GM23248 (cell line): ENCODE results near the gene XRN2. TPM values are rescaled to one million over a fixed set of nuclear protein-coding genes. Genes with fewer than 3 reads are reported as not detected.

Experiments used
- DNase-seq: peaks from one replicate; pipeline ENCODE4 v3.0.0-alpha.2; 2015
- H2AFZ ChIP-seq: fragments of 200-600 bp; sonication (generic); 2 replicates; pipeline ENCODE4 v1.6.1; 2016; ENCODE audit warnings: antibody characterized with exemption
- H3F3A ChIP-seq: fragments of 200-600 bp; sonication (generic); 2 replicates; pipeline ENCODE4 v1.6.1; 2016; ENCODE audit warnings: mild to moderate bottlenecking, antibody characterized with exemption, mixed run types; ENCODE audit not compliant: insufficient read depth
- H3K27ac ChIP-seq: fragments of 200-600 bp; sonication (generic); 2 replicates; pipeline ENCODE4 v1.5.1; 2016; ENCODE audit warnings: mild to moderate bottlenecking
- H3K27me3 ChIP-seq: fragments of 200-600 bp; sonication (generic); replicated peaks from 2 replicates; pipeline ENCODE4 v1.6.1; 2016; ENCODE audit warnings: mild to moderate bottlenecking; ENCODE audit not compliant: insufficient read depth
- H3K36me3 ChIP-seq: fragments of 200-600 bp; sonication (generic); 2 replicates; pipeline ENCODE4 v1.6.1; 2016; ENCODE audit warnings: low read depth, mild to moderate bottlenecking
- H3K4me1 ChIP-seq: fragments of 200-600 bp; sonication (generic); 2 replicates; pipeline ENCODE4 v1.6.1; 2016; ENCODE audit warnings: mild to moderate bottlenecking; ENCODE audit not compliant: insufficient read depth
- H3K4me2 ChIP-seq: fragments of 200-600 bp; sonication (generic); one replicate; pipeline ENCODE4 v1.6.1; 2016; ENCODE audit warnings: mild to moderate bottlenecking; ENCODE audit not compliant: unreplicated experiment
- H3K4me3 ChIP-seq: fragments of 200-600 bp; sonication (generic); 2 replicates; pipeline ENCODE4 v1.5.1; 2016; ENCODE audit warnings: mild to moderate bottlenecking
- H3K79me2 ChIP-seq: fragments of 200-600 bp; sonication (generic); 2 replicates; pipeline ENCODE4 v1.6.1; 2016; ENCODE audit warnings: mild to moderate bottlenecking; ENCODE audit not compliant: insufficient read depth
- H3K9ac ChIP-seq: fragments of 200-600 bp; sonication (generic); 2 replicates; pipeline ENCODE4 v1.6.1; 2016; ENCODE audit warnings: mild to moderate bottlenecking
- H3K9me2 ChIP-seq: fragments of 200-600 bp; sonication (generic); 2 replicates; pipeline ENCODE4 v1.6.1; 2016; ENCODE audit warnings: mixed run types, mild to moderate bottlenecking, moderate library complexity; ENCODE audit not compliant: insufficient read depth
- H3K9me3 ChIP-seq: fragments of 200-600 bp; sonication (generic); one replicate; pipeline ENCODE4 v1.6.1; 2017; ENCODE audit warnings: low read depth
- H4K20me1 ChIP-seq: fragments of 200-600 bp; sonication (generic); 2 replicates; pipeline ENCODE4 v1.6.0; 2016; ENCODE audit not compliant: insufficient read depth
- EZH2 ChIP-seq: fragments of 200-600 bp; sonication (generic); IDR thresholded peaks from 2 replicates; pipeline ENCODE4 v1.6.1; 2018; ENCODE audit warnings: antibody characterized with exemption, mild to moderate bottlenecking; ENCODE audit not compliant: insufficient read depth, poor library complexity, severe bottlenecking
- EZH2phosphoT487 ChIP-seq: fragments of 200-600 bp; sonication (generic); IDR thresholded peaks from 2 replicates; pipeline ENCODE4 v1.6.1; 2018; ENCODE audit warnings: antibody characterized with exemption, moderate library complexity, mild to moderate bottlenecking, low read depth; ENCODE audit not compliant: insufficient read depth
- WGBS, 2 experiments: methylation state at CpG; one replicate each; pipeline ENCODE4 v1.1.6; 2015 to 2017; ENCODE audit warnings: low lambda C conversion rate in 2 of 2, low coverage in 1 of 2; ENCODE audit errors: missing lambda C conversion rate in 2 of 2; 5-methylcytosine and 5-hydroxymethylcytosine counted together
- in situ Hi-C: fragments of 300-500 bp; cut with MboI; formaldehyde crosslinking; loops from 2 replicates; pipeline ENCODE4 v1.15.0; 2020
- polyA plus RNA-seq: library from polyadenylated mRNA; unstranded; fragments of >200 nt; fragmentation: Nextera tagmentation; extraction: Ambion mirVana; gene quantifications from 2 replicates; pipeline ENCODE4 v1.2.1, GENCODE V29; 2016
- total RNA-seq: library from RNA; depleted of rRNA; stranded (reverse); fragments of >200 nt; shearing (Covaris generic); gene quantifications from 2 replicates; pipeline ENCODE4 v1.2.3, GENCODE V29; 2014

The XRN2 gene
- total and polyA plus RNA-seq, 2 experiments from 2014 or later, result 55.0 to 78.9 TPM

DNA sequence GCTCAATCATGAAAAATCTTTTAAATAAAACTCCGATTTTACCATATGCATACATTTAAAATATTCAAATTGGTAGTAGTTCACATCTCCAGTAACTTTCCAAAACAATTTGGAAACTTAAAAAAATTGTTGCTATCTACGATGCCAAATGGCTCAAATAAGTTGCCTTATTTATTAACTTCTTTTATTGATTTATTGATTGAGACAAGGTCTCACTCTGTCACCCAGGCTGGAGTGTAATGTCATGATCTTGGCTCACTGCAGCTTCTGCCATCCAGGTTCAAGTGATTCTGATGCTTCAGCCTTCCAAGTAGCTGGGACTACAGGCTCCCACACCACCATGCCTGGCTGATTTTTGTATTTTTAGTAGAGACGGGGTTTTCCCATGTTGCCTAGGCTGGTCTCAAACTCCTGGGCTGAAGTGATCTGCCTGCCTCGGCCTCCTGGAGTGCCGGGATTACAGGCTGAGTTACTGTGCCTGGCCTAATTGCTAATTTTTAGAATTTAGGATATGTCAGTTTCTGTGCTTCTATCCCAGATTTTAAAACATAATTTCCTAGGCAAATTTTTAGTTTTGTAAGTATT, 81.3 kb downstream of the XRN2 start:
- no peak for TF ChIP-seq EZH2phosphoT487
- no peak for TF ChIP-seq EZH2
- WGBS, 2 experiments, result 98% methylated on average over 5 of the region's 5 CpGs
- H3K9ac ChIP-seq, result no peak overlapping the region
- no peak overlapping the region for H3K27ac ChIP-seq
- DNase-seq, result no peak
- in situ Hi-C loops, result no loop called here
- H3K4me1 ChIP-seq, result 0 out of 2 replicates have a peak, but pooled peaks cover 2% of the 10 kb centered on the region
- H3K79me2 ChIP-seq, result peaks cover 25% of the 10 kb centered on the region
- no peaks in the 10 kb centered on the region for H4K20me1 ChIP-seq
- no peaks in the 10 kb centered on the region for H3K9me2 ChIP-seq
- no peak overlapping the region for H3K4me3 ChIP-seq
- H3K4me2 ChIP-seq, result no peak overlapping the region
- H3F3A ChIP-seq, result 0 out of 2 replicates have a peak, but pooled peaks cover 6% of the 10 kb centered on the region
- H3K27me3 ChIP-seq, result no peaks in the 10 kb centered on the region
- no peaks in the 10 kb centered on the region for H3K9me3 ChIP-seq
- peaks cover 67% of the 10 kb centered on the region for H3K36me3 ChIP-seq
- H2AFZ ChIP-seq, result no peak overlapping the region

DNA sequence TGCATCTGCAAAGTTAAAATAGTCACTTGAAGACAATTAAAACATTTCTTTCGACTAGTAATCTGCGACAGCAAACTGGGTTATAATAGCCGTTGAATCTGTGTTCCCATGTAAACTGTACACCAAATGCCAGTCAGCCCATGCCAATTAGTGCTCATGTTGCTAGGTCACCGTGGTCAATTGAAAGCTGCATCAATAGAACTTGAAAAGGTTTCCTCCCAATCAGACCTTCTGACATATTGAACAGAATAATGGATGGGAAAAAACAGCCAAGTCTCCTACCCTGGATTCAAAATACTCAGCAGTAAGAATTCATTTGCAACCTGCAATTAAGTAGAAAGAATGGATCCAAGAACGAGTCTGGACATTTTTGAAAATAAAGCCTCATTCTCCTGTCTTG, 83.0 kb downstream of the XRN2 start:
- no peak for DNase-seq

DNA sequence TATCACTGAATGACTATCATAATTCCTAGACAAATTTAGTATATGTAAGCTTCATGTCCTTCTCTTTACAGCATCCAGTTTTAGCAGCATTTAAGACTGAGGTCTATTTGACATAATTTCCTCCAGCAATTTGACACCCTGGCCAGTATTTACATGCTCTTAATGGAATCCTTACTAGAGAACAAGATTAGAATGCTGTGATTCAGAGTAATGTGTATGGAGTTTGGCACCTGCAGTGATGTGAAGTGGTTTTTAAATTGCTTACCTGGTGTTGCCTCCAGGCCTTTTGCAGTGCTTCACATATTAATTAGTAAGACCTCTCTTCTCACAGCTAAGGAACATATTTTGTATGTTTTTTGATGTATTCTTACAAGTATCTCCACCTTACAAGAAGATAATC, 84.4 kb downstream of the XRN2 start:
- no peak overlapping the region for H3K4me3 ChIP-seq
- peaks cover 74% of the 10 kb centered on the region for H3K36me3 ChIP-seq
- H4K20me1 ChIP-seq, result no peaks in the 10 kb centered on the region
- TF ChIP-seq EZH2, result no peak
- no peak for TF ChIP-seq EZH2phosphoT487
- in situ Hi-C loops, result no loop called here
- DNase-seq, result no peak
- peaks cover 8% of the 10 kb centered on the region; the same call in 1 of the 2 replicates for H3F3A ChIP-seq
- no peak overlapping the region for H3K4me2 ChIP-seq
- no peaks in the 10 kb centered on the region for H3K9me3 ChIP-seq
- no peaks in the 10 kb centered on the region for H3K9me2 ChIP-seq
- no peak overlapping the region for H3K9ac ChIP-seq
- H3K27ac ChIP-seq, result no peak overlapping the region
- H2AFZ ChIP-seq, result no peak overlapping the region
- no peaks in the 10 kb centered on the region for H3K79me2 ChIP-seq
- H3K27me3 ChIP-seq, result peaks cover 8% of the 10 kb centered on the region; the same call in 1 of the 2 replicates
- H3K4me1 ChIP-seq, result no peaks in the 10 kb centered on the region

More for the DNA sequence above, 83.0 kb downstream of the XRN2 start:
- H3K4me2 ChIP-seq, result no peak overlapping the region
- no peaks in the 10 kb centered on the region for H3K27me3 ChIP-seq
- TF ChIP-seq EZH2phosphoT487 (no peak), EZH2 (no peak)
- no peaks in the 10 kb centered on the region for H3K9me3 ChIP-seq
- H3K27ac ChIP-seq, result no peak overlapping the region
- no peaks in the 10 kb centered on the region for H3K4me1 ChIP-seq
- H3K4me3 ChIP-seq, result no peak overlapping the region
- H2AFZ ChIP-seq, result no peak overlapping the region
- H3F3A ChIP-seq, result no peaks in the 10 kb centered on the region
- 0 out of 2 replicates have a peak, but pooled peaks cover 8% of the 10 kb centered on the region for H3K79me2 ChIP-seq
- peaks cover 83% of the 10 kb centered on the region for H3K36me3 ChIP-seq
- no peaks in the 10 kb centered on the region for H4K20me1 ChIP-seq
- no peaks in the 10 kb centered on the region for H3K9me2 ChIP-seq
- no peak overlapping the region for H3K9ac ChIP-seq
- WGBS, 2 experiments, result 98% methylated on average over 5 of the region's 5 CpGs
- in situ Hi-C loops, result no loop called here

DNA sequence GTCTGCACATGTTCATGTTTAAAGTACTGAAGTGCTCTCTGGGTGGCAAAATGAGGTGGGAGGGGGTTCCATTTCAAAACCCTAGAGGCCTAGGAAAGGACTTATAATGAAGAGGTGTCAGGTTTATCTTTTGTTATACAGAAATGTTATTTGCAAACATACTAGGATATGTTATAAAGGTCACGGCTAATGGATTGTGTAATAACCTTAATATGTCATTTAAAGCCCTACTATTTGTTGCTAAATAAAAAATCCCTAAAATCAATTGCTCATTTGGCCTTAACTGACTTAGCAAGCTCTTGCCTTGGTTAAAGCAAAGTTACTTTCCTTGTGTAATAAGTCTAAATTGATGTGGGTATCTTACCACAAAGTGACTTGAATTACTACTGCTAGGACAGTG, 85.4 kb downstream of the XRN2 start:
- 96 to 100% methylated on average over 1 of the region's 1 CpG for WGBS, 2 experiments

DNA sequence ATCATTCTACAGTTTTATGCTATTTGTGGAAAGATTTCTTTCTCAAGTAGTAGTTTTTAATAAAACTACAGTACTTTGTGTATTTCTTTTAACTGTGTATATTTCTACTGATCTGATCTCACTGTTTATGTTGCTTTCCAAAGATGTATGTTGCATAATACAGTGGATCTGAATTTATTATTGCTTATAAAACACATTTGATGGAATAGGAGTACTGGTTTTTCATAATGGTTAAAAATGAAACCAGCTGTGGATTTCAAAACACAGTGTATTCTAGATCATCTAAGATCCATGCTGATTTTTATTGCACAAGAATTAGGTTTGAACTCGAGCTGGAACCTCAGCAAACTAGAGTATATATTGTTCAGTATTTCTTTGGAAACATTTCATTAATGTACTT, 86.2 kb downstream of the XRN2 start:
- Histone ChIP-seq H3K4me1 (no peaks in the 10 kb centered on the region), H3K27me3 (peaks cover 22% of the 10 kb centered on the region), H3K9me2 (no peaks in the 10 kb centered on the region), H3K9ac (no peak overlapping the region), H4K20me1 (no peaks in the 10 kb centered on the region), H3F3A (peaks cover 13% of the 10 kb centered on the region; the same call in 1 of the 2 replicates), H3K9me3 (no peaks in the 10 kb centered on the region), H3K36me3 (peaks cover 58% of the 10 kb centered on the region), H3K27ac (no peak overlapping the region), H3K4me2 (no peak overlapping the region), H2AFZ (no peak overlapping the region), H3K79me2 (no peaks in the 10 kb centered on the region), H3K4me3 (no peak overlapping the region)
- TF ChIP-seq EZH2phosphoT487 (no peak), EZH2 (no peak)
- DNase-seq, result no peak
- in situ Hi-C loops, result no loop called here
- 38 to 60% methylated on average over 1 of the region's 1 CpG for WGBS, 2 experiments

More for the DNA sequence above, 85.4 kb downstream of the XRN2 start:
- no peak overlapping the region for H2AFZ ChIP-seq
- H3F3A ChIP-seq, result peaks cover 13% of the 10 kb centered on the region; the same call in 1 of the 2 replicates
- no peaks in the 10 kb centered on the region for H3K4me1 ChIP-seq
- peaks cover 66% of the 10 kb centered on the region for H3K36me3 ChIP-seq
- H4K20me1 ChIP-seq, result no peaks in the 10 kb centered on the region
- H3K9ac ChIP-seq, result no peak overlapping the region
- H3K27me3 ChIP-seq, result peaks cover 14% of the 10 kb centered on the region
- TF ChIP-seq EZH2phosphoT487, result no peak
- no peak for TF ChIP-seq EZH2
- H3K9me2 ChIP-seq, result no peaks in the 10 kb centered on the region
- H3K79me2 ChIP-seq, result no peaks in the 10 kb centered on the region
- in situ Hi-C loops, result no loop called here
- H3K4me2 ChIP-seq, result no peak overlapping the region
- H3K4me3 ChIP-seq, result no peak overlapping the region
- DNase-seq, result no peak
- H3K9me3 ChIP-seq, result no peaks in the 10 kb centered on the region
- H3K27ac ChIP-seq, result no peak overlapping the region
